Left colon (tissue), 2 donors: Measurements from ENCODE around the gene EMD. TPM values are rescaled to one million over a fixed set of nuclear protein-coding genes. Genes with fewer than 3 reads are reported as not detected.
A peak's percentile ranks its signal among the peaks of the same experiment; 100 is the strongest.

ENCODE experiments used
- ATAC-seq: fragments of 200-7000 bp; cut with Tn5 transposase; one replicate; pipeline ENCODE4 v1.9.1; 2020; ENCODE audit warnings: mild to moderate bottlenecking, moderate library complexity
- DNase-seq, 2 donors: peaks; one replicate each; pipeline ENCODE4 v3.0.0-alpha.2; 2020
- intact Hi-C, 2 donors: fragments of 100-400 bp; cut with DNase I in 1 of 2; cut with micrococcal nuclease in 1 of 2; formaldehyde crosslinking; loops; one replicate each; pipeline versions ENCODE4 v1.11.2 to v1.14.0; 2022; cut with DNase I, micrococcal nuclease
- total RNA-seq, 2 donors: library from RNA; stranded (reverse); fragmentation: NEBNext Ultra II Directional; extraction: Animal tissue kit (Norgen Biotek cat#: 25700); gene quantifications; one replicate each; pipeline ENCODE4 v1.2.1, GENCODE V29; 2021
- donor health status: DM: no; HTN: no; CAD: no.
- donor health status: DM: yes; HTN: yes; CAD: no.

Gene EMD
- total RNA-seq, 2 donors from 2014 or later = 31.9 to 33.1 TPM

DNA sequence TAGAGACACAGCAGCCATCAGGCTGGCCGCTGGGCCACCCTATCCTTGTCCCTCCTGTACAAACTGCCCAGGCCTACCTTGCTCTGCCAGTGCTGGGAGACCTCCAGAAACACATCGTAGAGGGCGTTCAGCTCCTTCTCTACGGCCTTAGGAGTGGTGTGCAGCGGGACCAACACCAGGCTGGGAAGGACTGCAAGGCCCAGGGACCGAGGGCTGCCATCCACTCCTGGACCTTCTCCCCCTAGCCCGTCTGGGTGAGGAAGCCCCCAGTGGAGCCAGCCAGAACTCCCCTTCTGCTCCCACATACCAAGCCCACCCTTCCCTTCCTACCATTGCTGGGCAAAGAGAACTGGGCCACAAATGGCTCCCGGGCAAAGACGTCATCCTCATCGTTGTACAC lies 24.1 kb downstream of the EMD start:
- intact Hi-C loops = no loop called here
- ATAC-seq = no peak
- DNase-seq = no peak

DNA sequence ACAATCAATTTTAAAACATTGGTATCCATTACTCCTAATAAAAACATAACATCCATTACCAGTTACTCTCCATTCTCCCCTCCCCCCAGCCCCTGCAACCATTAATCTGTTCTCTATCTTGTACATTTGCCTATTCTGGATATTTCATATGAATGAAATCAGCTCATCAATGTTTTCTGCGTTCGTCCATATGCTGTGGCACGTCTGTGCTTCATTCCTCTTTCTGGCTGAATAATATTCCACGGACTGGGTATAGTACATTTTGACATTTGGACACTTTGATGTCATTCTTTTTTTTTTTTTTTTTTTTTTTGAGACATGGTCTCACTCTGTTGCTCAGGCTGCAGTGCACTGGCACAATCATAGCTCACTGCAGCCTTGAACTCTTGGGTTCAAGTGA lies 24.8 kb downstream of the EMD start:
- intact Hi-C loops = no loop called here
- no peak for ATAC-seq
- no peak for DNase-seq

DNA sequence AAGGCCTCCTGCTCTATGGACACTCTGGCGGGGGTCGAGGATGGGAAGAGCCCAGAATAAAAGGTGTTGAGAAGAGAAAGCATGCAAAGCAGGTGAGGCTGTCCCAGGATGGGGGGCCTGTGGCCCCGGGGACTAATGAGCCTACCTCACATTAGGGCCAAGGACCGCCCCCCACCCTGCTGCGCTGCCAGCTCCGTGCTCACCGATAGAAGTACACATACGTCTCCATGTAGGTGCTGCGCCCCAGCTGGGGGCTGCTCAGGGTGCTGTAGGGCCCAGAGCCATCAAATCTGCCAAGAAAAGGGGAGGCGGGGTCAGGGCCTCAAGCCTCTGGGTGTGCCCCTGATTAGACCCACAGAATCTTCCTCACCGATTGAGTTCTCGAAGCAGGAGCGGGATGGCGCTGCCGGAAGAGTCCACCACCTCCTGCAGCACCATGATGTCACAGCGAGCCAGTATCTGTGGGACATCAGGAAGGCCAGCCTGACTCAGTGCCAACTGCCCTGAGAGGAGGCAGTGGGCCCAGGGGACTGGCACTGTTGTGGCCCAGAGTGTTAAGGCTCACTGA lies 25.6 kb downstream of the EMD start:
- ATAC-seq (no peak), DNase-seq (no peak)
- intact Hi-C loops = no loop called here

DNA sequence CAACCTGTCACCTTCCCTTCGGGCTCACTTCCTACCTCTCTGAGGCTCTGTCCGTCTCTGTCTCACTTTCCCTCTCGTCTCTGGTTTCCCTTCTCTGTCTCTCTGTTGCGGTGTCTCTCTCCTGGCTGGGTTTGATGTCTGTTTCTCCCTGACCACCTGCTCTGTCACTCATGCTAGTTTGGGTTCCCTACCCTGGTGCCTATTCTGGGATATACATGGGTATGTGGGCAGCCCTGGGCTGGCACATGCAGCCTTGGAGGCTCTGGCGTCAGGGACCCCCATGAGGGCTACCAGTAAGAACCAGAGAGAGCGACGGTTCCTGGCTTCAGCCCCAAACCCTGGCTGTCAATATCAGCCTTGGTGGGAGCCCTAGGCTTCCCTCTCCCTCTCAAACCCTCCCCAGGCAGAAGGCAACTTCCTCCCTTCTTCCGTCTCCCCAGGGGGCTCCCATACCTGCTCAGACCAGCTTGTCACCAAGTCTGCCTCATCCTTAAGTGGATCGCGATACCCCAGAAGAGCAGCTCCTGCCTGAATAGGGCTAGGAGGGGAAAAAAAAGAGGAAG lies 29.6 kb downstream of the EMD start:
- intact Hi-C loops = no loop called here
- ATAC-seq = no peak
- no peak for DNase-seq

DNA sequence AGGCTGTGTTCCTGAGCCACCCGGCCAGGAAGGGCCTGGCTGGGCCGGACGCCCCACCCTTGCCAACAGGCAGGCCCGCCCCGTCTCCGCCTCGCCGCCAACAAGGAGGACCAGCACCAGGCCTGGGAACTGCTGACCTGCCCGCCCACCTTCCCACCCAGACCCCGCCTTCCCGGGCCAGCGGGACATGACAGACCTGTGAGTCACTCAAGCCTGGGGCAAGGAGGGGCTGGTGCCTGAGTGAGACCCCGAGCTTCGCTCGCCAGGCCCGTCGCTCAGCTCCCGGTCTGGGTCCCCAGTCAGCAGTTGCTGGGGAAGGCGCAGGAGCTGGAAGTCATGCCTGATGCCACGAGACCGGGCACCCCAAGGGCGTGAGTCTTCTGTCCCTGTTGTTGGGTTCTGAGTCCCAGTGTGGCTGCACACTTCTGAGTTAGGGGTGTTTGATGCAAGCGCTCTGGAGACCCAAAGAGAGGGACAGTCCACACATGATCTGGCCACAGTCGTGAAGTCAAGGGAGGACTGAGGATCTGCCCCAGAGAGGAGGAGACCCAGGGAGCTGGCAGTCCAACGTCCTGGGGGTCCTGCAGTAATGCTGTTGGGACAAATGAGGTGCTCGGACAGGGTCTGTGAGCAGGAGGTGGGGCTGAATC lies 30.3 kb downstream of the EMD start, which contains the start of gene DNASE1L1:
TSS of gene DNASE1L1 (minus strand) at position 33 of the 650 bp plus-strand sequence. CDS start 3,686 bp downstream, outside the sequence.
- peak; percentile 83 for ATAC-seq

DNA sequence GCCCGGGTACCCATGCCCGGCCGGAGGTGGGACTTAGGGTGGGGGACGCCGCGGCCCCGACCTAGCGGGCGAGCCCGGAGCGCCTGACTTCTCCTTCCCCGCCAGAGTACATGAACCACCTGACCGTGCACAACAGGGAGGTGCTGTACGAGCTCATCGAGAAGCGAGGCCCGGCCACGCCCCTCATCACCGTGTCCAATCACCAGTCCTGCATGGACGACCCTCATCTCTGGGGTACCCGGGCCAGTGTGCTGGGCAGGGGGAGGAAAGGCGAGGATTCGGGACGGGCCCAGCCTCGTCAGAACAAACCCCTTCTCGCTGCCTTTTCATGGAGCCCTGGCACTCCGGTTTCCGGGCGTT lies 32.9 kb downstream of the EMD start:
- DNase-seq (peak; percentile 80 to 84), ATAC-seq (peak; percentile 69)
- intact Hi-C loops = no loop called here

More for the DNA sequence above, 30.3 kb downstream of the EMD start, which contains the start of gene DNASE1L1:
- intact Hi-C loops = no loop called here
- peak; percentile 86 to 93 for DNase-seq

DNA sequence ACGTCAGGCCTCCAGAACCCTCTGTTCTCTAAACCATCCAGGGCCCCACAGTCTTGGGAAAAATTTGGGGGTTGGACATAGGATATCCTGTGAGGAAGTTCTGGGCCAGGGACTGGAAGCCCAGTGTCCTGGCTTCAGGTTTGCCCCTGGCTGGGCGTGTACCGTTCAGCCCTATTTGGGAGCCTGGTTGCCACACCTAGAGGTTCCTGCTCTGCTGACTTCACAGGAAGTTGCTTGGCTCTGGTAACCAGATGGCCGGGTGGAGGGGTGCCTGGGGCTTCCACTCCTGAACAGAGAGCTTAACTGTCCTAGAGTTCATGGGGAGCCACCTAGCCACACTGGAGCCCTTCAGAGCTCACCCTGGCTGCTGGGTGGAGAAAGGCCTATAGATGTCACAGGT lies 33.4 kb downstream of the EMD start:
- intact Hi-C loops = no loop called here
- ATAC-seq (peak; percentile 27), DNase-seq (peak; percentile 47 to 55)

DNA sequence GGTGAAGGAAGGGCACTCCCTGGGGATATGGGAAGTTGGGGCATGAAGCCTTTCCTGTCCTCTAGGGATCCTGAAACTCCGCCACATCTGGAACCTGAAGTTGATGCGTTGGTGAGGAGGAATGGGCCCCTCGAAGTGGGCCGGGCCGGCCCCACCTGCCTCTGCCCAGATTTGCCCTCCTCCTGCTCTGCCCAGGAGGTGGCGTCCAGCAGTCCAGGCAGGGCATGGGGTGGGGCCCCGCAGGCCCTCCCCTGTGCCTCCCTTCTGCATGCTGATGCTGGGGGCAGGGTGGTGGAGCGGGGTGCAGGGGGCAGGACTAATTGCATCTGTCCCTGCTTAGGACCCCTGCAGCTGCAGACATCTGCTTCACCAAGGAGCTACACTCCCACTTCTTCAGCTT lies 34.0 kb downstream of the EMD start:
- DNase-seq (no peak), ATAC-seq (no peak)
- intact Hi-C loops = no loop called here

DNA sequence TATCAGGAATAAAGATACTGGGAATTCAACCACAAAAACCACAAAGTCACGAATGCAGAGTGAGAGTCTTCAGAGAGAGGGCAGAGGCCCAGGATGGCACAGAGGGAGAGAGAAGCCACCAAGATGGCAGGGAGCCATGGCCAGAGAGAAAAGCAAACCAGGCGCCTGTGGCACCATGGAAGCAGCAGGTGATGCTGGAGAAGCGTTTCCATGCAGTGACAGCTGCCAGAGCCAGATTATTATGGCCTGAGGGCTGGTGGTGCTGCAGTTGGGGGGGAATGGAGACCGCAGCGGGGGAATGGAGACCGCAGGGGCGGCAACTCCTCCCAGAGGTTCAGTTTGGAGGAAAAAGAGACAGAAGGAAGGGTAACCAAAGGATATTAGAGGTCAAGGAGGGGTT lies 38.1 kb downstream of the EMD start:
- no peak for ATAC-seq
- no peak for DNase-seq
- intact Hi-C loops = no loop called here

DNA sequence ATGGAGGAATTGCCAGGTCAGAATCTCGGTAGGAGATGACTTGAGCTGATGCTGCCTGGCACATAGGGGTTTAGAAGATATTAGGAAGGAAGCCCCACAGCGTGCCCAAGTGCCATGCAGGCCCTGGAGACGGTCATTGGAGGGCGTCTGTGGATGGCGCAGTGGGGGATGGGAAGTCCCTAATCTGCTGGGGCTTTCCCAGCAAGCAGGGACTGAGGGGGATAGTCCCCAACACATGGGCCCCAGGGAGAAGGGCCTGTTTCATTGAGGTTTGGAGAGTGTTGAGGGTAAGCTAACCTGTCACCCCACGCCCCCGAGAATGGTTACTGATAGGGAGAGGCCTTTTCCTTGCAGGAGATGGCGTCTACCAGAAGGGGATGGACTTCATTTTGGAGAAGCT lies 40.1 kb downstream of the EMD start:
- DNase-seq = no peak

DNA sequence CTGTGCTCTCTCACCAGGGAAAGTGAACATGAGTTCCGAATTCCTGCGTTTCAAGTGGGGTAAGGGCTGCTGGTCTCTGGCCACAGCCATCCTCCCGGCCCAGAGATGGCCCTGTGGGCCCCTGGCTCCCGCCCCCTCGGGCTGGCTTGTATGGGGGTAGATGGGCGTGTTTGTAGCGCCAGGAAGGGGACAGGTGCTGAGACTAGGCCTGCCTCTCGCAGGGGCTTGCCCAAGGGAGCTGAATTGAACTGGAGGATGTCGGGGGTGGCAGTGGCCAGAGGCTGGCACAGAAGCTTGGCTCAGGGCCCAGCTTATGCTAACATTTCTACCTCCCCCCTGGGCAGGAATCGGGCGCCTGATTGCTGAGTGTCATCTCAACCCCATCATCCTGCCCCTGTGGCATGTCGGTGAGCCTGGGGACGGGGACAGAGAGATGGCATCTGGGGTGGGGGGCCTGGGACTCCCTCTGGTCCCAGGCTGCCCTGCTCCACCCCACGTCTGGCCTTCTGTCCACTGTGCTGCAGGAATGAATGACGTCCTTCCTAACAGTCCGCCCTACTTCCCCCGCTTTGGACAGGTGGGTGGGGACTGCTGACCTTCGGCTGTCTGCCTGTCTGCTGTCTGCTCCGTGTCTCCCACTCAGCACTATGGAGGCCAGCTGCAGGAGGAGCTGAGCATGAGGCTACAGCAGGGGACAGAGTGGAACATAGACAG lies 40.8 kb downstream of the EMD start:
- ATAC-seq (no peak), DNase-seq (no peak)
- intact Hi-C loops = no loop called here

More for the DNA sequence above, 40.1 kb downstream of the EMD start:
- intact Hi-C loops = no loop called here
- no peak for ATAC-seq

DNA sequence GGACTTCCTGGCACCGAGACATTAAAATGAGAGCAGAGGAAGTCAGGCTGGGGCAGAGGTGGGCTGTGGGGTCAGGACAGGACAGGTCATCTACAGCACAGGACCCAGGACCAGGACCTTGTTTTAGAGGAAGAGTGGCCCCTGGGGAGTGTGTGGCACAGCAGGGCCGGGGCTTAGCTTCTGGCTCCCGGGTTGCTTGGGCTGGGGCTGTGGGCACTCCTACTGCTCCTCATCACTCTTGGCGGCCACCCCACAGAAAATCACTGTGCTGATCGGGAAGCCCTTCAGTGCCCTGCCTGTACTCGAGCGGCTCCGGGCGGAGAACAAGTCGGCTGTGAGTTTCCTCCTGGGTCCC lies 41.3 kb downstream of the EMD start:
- DNase-seq (no peak), ATAC-seq (no peak)
- intact Hi-C loops = no loop called here

DNA sequence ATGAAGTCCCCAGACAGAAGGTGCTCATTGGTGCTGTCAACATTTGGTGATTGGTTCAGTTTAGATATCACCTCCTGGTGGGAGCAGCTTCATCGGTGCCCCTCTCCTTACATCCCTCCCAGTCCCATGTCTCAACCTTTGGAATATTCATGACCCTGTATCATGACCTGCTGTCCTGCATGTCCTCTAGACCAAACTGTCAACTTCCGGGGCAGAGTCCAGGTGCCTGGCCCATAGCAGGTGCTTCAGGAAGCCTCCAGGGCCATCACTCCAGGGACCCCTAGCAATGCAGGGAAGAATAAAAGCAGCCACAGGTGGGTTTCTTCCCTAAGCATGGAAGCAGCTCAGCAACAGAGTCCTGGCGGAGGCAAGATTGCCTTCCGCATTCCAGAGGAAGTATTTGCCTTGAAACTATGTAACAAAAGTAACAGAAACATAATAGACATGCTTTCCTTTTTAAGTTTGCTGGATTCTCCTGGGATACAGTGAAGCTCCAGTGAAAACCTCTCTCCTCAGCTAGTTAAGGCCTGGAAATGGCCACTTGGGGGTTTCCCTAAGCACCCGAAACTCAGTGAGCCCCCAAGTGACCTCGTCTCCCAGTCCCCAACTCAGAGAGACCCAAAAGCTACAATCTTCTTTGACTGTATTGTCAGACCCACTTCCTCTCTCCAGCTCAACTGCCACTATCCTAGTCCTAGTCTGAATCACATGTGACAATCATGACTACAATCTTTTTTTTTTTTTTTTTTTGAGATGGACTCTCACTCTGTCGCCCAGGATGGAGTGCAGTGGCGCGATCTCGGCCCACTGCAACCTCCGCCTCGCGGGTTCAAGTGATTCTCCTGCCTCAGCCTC lies 48.0 kb downstream of the EMD start:
- ATAC-seq = no peak
- no peak for DNase-seq
- intact Hi-C loops = no loop called here

DNA sequence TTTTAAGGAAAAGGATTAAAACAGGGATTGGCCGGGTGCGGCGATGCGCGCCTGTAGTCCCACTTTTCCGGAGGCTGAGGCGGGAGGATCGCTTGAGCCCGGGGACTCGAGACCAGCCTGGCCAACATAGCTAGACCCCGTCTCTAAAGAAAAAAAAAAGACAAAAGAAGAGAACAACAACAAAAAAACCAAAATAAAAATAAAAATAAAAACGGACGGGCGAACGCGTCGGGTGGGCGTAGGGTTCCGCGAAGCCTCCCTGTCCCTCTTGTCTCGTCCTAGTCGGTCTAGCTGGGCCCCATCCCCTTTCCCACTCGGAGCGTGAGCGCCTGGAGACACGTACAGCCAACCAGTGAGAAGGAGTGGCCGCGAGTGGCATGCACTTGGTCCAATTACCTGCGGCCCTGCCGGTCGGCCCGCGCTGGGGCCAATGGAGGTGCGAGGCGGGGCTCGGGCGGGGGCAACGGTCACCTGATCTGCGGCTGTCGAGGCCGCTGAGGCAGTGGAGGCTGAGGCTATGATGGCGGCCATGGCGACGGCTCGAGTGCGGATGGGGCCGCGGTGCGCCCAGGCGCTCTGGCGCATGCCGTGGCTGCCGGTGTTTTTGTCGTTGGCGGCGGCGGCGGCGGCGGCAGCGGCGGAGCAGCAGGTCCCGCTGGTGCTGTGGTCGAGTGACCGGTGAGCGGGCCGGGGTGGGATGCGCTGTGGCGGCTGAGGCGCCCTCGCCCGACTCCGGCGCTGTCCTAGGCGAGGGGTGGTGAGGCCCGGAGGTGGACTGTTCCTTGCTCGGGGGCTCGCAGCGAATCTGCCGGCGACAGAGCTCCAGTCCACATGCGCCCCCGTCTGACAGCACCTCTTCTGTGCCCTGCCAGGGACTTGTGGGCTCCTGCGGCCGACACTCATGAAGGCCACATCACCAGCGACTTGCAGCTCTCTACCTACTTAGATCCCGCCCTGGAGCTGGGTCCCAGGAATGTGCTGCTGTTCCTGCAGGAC lies 49.4 kb downstream of the EMD start, which contains the start of gene ATP6AP1:
TSS of gene ATP6AP1 (plus strand) at position 502 of the 996 bp plus-strand sequence. CDS start at position 518, 16 bp downstream.
- ATAC-seq = peak; percentile 98
- intact Hi-C loops = no loop called here

DNA sequence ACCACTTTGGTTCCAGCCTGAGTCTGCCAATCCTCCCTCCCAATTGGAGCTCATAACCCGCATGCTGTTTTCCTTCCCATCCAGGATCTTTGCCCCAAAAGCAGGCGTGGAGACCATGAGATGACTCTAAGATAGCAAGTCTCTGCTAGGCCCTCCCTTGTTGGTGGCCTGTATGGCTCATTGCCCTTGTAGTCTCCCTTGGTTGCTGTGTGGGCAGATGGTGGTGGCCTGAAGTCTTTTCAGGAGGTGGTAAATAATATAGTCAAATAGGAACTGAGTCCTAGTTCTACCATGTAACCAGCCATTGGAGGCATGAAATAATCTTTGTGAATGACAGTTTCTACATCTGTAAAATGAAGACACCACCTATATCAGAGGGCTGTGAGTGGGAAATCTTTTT lies 50.6 kb downstream of the EMD start:
- intact Hi-C loops = no loop called here
- ATAC-seq = no peak
- no peak for DNase-seq

More for the DNA sequence above, 49.4 kb downstream of the EMD start, which contains the start of gene ATP6AP1:
- peak; percentile 90 to 94 for DNase-seq

DNA sequence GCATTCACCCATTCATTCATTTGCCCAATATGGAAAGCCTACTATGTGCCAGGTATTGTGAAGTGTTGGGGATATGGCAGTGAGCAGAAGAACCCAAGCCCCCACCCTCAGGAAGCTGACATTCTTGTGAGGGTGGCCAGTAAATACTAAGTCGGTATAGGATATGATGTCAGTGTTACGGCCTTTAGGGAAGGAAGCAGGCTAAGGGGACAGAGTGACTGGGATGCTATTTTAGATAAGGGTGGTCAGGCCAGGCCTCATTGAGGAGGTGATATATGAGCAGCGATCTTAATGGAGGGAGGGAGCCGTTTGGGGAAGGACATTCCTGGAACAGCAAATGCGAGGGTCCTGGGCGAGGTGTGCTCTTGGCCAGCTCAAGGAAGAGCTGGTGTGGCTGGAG lies 51.4 kb downstream of the EMD start:
- DNase-seq (no peak), ATAC-seq (no peak)
- intact Hi-C loops = no loop called here

DNA sequence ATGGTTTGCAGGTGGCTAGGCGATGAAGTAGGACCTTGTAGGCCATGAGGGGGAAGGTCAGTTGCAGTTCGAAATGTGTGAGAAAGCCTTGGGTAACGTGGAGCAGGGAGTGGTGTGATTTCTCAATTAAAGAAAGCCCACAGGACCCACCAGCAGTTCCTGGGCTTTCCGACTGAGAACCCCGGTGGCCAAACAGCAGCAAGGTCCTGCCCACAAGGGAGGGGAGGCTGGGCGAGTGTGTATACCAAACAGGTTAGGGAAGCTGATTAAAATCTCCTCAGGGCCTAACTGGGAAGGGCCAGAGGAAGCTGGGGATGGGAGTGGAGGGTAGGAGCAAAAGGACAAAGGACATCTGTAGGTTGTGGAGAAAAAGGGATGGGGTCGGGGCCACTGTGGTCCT lies 51.8 kb downstream of the EMD start:
- intact Hi-C loops = no loop called here
- ATAC-seq (no peak), DNase-seq (no peak)
